HCT116 (cell line): Measurements from ENCODE around the gene COL20A1. TPM values are rescaled to one million over a fixed set of nuclear protein-coding genes. Genes with fewer than 3 reads are reported as not detected.

Experiments
- ATAC-seq: fragments of 200-7000 bp; cut with Tn5 transposase; 2 replicates; pipeline ENCODE4 v1.9.1; 2020; ENCODE audit warnings: mild to moderate bottlenecking, moderate library complexity
- BruUV-seq: library from RNA; stranded (reverse); fragments of 400-500 nt; replicated peaks from 2 replicates; lab custom pipeline; 2021; lab: Mats Ljungman, UMichigan
- CTCF ChIA-PET: fragments of 300-600 bp; sonication (Branson Sonifier 250); formaldehyde crosslinking; loops from one replicate; lab custom pipeline; 2021; ENCODE audit warnings: antibody characterized with exemption; lab: Charles Lee
- POLR2A ChIA-PET: fragments of 300-600, 350-600 bp; sonication (Branson Sonifier 250); formaldehyde crosslinking; loops from one replicate; lab custom pipeline; 2021; ENCODE audit warnings: antibody characterized with exemption; lab: Charles Lee
- RAD21 ChIA-PET, 2 experiments: fragments of 300-600 bp; sonication (Branson Sonifier 250); formaldehyde crosslinking; loops; one replicate each; lab custom pipeline; 2023; ENCODE audit warnings: low total read pairs in 2 of 2; ENCODE audit not compliant: uncharacterized antibody in 2 of 2, unreplicated experiment in 2 of 2, low non-redundant PET in 1 of 2; lab: Charles Lee
- DNase-seq: peaks from one replicate; pipeline ENCODE4 v3.0.0-alpha.2; 2010; ENCODE audit warnings: low read depth, low spot score
- H2AFZ ChIP-seq: fragments of 200-600 bp; shearing (Covaris generic), sonication (generic); 2 replicates; pipeline ENCODE4 v1.6.1; 2017; ENCODE audit warnings: low read depth, mixed run types, mixed read lengths, antibody characterized with exemption, low read length; ENCODE audit not compliant: poor library complexity, severe bottlenecking
- H3K27ac ChIP-seq: 2 replicates; pipeline ENCODE4 v1.5.1; 2012; ENCODE audit warnings: low read depth, low read length
- H3K27me3 ChIP-seq: fragments of 200-600 bp; sonication (generic); 2 replicates; pipeline ENCODE4 v1.6.1; 2016; ENCODE audit warnings: mixed run types, low read length, mixed read lengths; ENCODE audit not compliant: insufficient read depth
- H3K36me3 ChIP-seq, 2 experiments: fragments of 200-500 bp in 1 of 2; fragments of 200-600 bp in 1 of 2; sonication (Bioruptor generic) in 1 of 2; sonication (generic) in 1 of 2; 2 replicates each; pipeline versions ENCODE4 v1.5.1 to v1.6.1; 2014 to 2016; ENCODE audit warnings: low read length in 2 of 2, inconsistent platforms in 1 of 2, mixed read lengths in 1 of 2, mixed run types in 1 of 2; ENCODE audit not compliant: insufficient read depth in 2 of 2, control insufficient read depth in 1 of 2
- H3K4me1 ChIP-seq, 2 experiments: fragments of 200-600 bp in 1 of 2; sonication (generic) in 1 of 2; 2 replicates each; pipeline versions ENCODE4 v1.5.1 to v1.6.1; 2012 to 2017; ENCODE audit warnings: low read length in 2 of 2, inconsistent platforms in 1 of 2, mild to moderate bottlenecking in 1 of 2, mixed read lengths in 1 of 2, mixed run types in 1 of 2, moderate library complexity in 1 of 2; ENCODE audit not compliant: insufficient read depth in 2 of 2, control insufficient read depth in 1 of 2
- H3K4me2 ChIP-seq: fragments of 200-600 bp; sonication (generic); 2 replicates; pipeline ENCODE4 v1.6.1; 2017; ENCODE audit warnings: mixed run types, low read length, mixed read lengths
- H3K4me3 ChIP-seq, 2 experiments: fragments of 200-600 bp in 1 of 2; sonication (generic) in 1 of 2; replicated peaks in 1 of 2; 2 replicates each; pipeline ENCODE4 v1.5.1; 2011 to 2016; ENCODE audit warnings: low read length in 2 of 2, control low read depth in 1 of 2, low read depth in 1 of 2, mild to moderate bottlenecking in 1 of 2, mixed read lengths in 1 of 2, mixed run types in 1 of 2
- H3K79me2 ChIP-seq: fragments of 200-600 bp; sonication (generic); 2 replicates; pipeline ENCODE4 v1.6.1; 2017; ENCODE audit warnings: mild to moderate bottlenecking, mixed run types, low read length, moderate library complexity, mixed read lengths; ENCODE audit not compliant: insufficient read depth
- H3K9ac ChIP-seq: fragments of 200-600 bp; sonication (generic); 2 replicates; pipeline ENCODE4 v1.6.1; 2016; ENCODE audit warnings: low read length, mixed read lengths
- H3K9me2 ChIP-seq: fragments of 200-600 bp; sonication (generic), shearing (Covaris generic); 2 replicates; pipeline ENCODE4 v1.6.1; 2017; ENCODE audit warnings: mixed run types, mild to moderate bottlenecking, moderate library complexity; ENCODE audit not compliant: insufficient read depth
- H3K9me3 ChIP-seq, 2 experiments: fragments of 200-500 bp in 1 of 2; fragments of 200-600 bp in 1 of 2; sonication (Bioruptor generic) in 1 of 2; sonication (generic) in 1 of 2; 2 replicates each; pipeline ENCODE4 v1.6.1; 2014 to 2017; ENCODE audit warnings: low read length in 2 of 2, mixed read lengths in 2 of 2, inconsistent platforms in 1 of 2, low read depth in 1 of 2, mild to moderate bottlenecking in 1 of 2, mixed run types in 1 of 2, moderate library complexity in 1 of 2; ENCODE audit not compliant: control insufficient read depth in 1 of 2, insufficient read depth in 1 of 2
- H4K20me1 ChIP-seq: fragments of 200-600 bp; sonication (generic), shearing (Covaris generic); 2 replicates; pipeline ENCODE4 v1.6.1; 2017; ENCODE audit warnings: mixed run types, mild to moderate bottlenecking, moderate library complexity; ENCODE audit not compliant: insufficient read depth
- CBX3 ChIP-seq: IDR thresholded peaks from 2 replicates; pipeline ENCODE4 v1.6.1; 2012; ENCODE audit warnings: low read depth
- CEBPB ChIP-seq: IDR thresholded peaks from 2 replicates; pipeline ENCODE4 v1.6.1; 2012; ENCODE audit warnings: low read depth
- EZH2 ChIP-seq: fragments of 200-600 bp; sonication (generic); IDR thresholded peaks from 2 replicates; pipeline ENCODE4 v1.6.1; 2017; ENCODE audit warnings: antibody characterized with exemption, mixed run types
- FOSL1 ChIP-seq: IDR thresholded peaks from 2 replicates; pipeline ENCODE4 v1.6.1; 2012; ENCODE audit warnings: low read depth
- SIN3A ChIP-seq: IDR thresholded peaks from 2 replicates; pipeline ENCODE4 v1.6.1; 2012; ENCODE audit warnings: low read depth
- SRF ChIP-seq: IDR thresholded peaks from 2 replicates; pipeline ENCODE4 v1.6.1; 2012; ENCODE audit warnings: low read depth
- TCF7L2 ChIP-seq: IDR thresholded peaks from 2 replicates; pipeline ENCODE4 v1.7.0; 2011; ENCODE audit warnings: borderline replicate concordance, inconsistent platforms; ENCODE audit not compliant: insufficient read depth, insufficient read length; ENCODE audit errors: extremely low read depth
- intact Hi-C: fragments of 100-400 bp; cut with micrococcal nuclease; formaldehyde crosslinking; loops from 2 replicates; pipeline ENCODE4 v1.10.0; 2022
- total RNA-seq: library from RNA; stranded (reverse); gene quantifications from one replicate; pipeline ENCODE4 v1.2.1, GENCODE V29; 2021; ENCODE audit not compliant: unreplicated experiment
- TF ChIP-seq, protein P1 (sequence below): IDR thresholded peaks from 2 replicates; pipeline ENCODE4 v1.6.1; 2011; ENCODE audit warnings: mild to moderate bottlenecking, low read length, moderate library complexity; ENCODE audit not compliant: insufficient replicate concordance; ENCODE audit errors: extremely low read depth
- TF ChIP-seq, protein P2 (sequence below): IDR thresholded peaks from 2 replicates; pipeline ENCODE4 v1.6.1; 2012
- TF ChIP-seq, protein P3 (sequence below), 3 experiments: fragments of 200-600 bp in 1 of 3; sonication (generic) in 1 of 3; IDR thresholded peaks in 2 of 3; conservative IDR thresholded peaks in 1 of 3; 2 replicates each; pipeline ENCODE4 v1.5.1; 2012 to 2017; ENCODE audit warnings: low read depth in 2 of 3, low read length in 2 of 3, antibody characterized with exemption in 1 of 3, borderline replicate concordance in 1 of 3, control low read depth in 1 of 3, mild to moderate bottlenecking in 1 of 3, mixed read lengths in 1 of 3, mixed run types in 1 of 3, moderate library complexity in 1 of 3; ENCODE audit not compliant: insufficient read depth in 1 of 3

The COL20A1 gene
- total RNA-seq, 1 experiment from 2014 or later, result 0.34 TPM

DNA sequence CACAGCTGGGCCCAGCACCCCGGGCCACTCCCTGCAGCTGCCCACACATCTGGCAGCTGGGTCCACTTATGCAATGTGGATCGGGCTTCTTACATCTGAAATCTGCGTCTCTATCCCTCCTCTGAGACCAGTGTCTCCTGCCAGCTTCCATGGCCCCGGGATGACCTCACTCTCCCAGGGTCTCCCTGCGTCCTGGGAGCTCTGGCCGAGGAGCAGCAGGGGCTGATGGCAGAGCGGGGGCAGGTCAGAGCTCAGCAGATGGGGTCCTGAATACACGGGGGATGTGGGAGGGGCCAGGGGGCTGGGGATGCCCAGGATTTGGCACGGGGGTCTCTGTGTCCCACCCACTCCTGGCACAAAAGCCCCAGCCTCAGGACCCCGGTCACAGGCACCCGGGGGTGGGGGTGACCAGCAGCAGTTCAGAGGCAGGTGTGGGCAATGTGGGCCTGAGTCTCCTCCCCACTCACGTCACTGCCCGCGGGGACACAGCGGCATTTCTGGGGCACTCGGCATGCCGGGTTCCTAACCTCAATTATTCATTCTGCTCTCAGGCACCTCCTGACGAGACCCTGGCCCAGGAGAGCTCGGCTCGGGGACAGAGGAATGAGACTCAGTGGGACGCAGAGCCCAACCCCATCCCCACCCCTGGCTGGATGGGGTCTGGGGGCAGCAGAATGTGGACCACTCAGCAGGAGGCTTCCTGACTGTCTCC lies 51.8 kb downstream of the COL20A1 start:
- no peaks in the 10 kb centered on the region for H3K4me1 ChIP-seq
- no peaks in the 10 kb centered on the region for H4K20me1 ChIP-seq
- H3K27ac ChIP-seq, result no peak overlapping the region
- ChIA-PET RAD21 (no interaction called here), POLR2A (no interaction called here), CTCF (no interaction called here)
- BruUV-seq, result no TSS peak
- TF ChIP-seq, protein P1, sequence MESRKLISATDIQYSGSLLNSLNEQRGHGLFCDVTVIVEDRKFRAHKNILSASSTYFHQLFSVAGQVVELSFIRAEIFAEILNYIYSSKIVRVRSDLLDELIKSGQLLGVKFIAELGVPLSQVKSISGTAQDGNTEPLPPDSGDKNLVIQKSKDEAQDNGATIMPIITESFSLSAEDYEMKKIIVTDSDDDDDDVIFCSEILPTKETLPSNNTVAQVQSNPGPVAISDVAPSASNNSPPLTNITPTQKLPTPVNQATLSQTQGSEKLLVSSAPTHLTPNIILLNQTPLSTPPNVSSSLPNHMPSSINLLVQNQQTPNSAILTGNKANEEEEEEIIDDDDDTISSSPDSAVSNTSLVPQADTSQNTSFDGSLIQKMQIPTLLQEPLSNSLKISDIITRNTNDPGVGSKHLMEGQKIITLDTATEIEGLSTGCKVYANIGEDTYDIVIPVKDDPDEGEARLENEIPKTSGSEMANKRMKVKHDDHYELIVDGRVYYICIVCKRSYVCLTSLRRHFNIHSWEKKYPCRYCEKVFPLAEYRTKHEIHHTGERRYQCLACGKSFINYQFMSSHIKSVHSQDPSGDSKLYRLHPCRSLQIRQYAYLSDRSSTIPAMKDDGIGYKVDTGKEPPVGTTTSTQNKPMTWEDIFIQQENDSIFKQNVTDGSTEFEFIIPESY, result no peak
- TF ChIP-seq SIN3A (no peak), CEBPB (no peak)
- no peak overlapping the region for H2AFZ ChIP-seq
- no peak overlapping the region for H3K4me2 ChIP-seq
- no peak overlapping the region for H3K9ac ChIP-seq
- no peak for ATAC-seq
- H3K36me3 ChIP-seq, result no peaks in the 10 kb centered on the region
- no peaks in the 10 kb centered on the region for H3K79me2 ChIP-seq
- no peaks in the 10 kb centered on the region for H3K9me3 ChIP-seq
- no peak overlapping the region for H3K4me3 ChIP-seq
- H3K9me2 ChIP-seq, result no peaks in the 10 kb centered on the region
- DNase-seq, result no peak
- peaks cover 8% of the 10 kb centered on the region; the same call in 1 of the 2 replicates for H3K27me3 ChIP-seq
- intact Hi-C loops, result no loop called here

DNA sequence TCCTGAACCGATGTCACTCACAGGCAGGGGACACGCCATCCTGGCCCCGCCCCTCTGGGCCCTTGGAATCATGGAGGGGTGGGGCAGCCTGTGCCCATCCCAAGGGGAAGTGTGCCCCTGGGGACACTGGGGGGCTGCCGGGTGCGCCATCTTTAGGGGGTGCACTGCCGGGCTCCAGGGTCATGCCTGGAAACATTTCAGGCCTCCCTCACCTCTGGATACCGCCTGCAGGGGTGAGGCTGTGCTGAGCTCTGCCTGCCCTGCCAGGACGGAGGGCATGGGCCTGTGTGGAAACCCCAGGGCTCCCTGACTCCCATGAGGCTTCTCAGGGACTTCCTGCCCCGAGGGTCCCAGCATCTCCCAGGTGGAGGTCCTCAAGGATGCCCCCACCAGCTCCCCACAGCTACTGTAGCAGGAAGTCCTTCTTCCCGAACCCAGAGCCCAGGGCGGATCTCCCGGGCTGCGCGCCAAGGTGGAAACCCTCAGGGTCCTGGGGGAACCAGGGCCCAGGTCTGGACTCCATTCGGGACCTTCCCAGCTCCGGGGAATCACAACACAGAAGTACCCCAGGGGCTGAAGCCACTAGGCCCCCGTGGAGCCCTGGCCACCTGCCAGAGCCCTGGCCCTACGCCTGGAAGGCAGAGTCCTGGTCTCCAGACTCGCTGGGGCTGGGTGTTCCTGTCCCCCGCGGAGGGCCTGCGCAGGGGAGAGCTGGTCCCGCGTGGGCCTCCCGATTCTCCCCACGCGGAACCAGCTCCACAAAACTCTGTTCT lies 52.5 kb downstream of the COL20A1 start:
- no peaks in the 10 kb centered on the region for H3K9me2 ChIP-seq
- ATAC-seq (no peak), DNase-seq (no peak)
- no peak overlapping the region for H2AFZ ChIP-seq
- H3K4me3 ChIP-seq, result no peak overlapping the region
- no peak overlapping the region for H3K4me2 ChIP-seq
- CTCF ChIA-PET, result no interaction called here
- no peaks in the 10 kb centered on the region for H3K79me2 ChIP-seq
- no TSS peak for BruUV-seq
- no peaks in the 10 kb centered on the region for H3K4me1 ChIP-seq
- RAD21 ChIA-PET, result no interaction called here
- H3K27me3 ChIP-seq, result peaks cover 8% of the 10 kb centered on the region; the same call in 1 of the 2 replicates
- no peaks in the 10 kb centered on the region for H3K9me3 ChIP-seq
- intact Hi-C loops, result no loop called here
- H3K36me3 ChIP-seq, result no peaks in the 10 kb centered on the region
- H4K20me1 ChIP-seq, result no peaks in the 10 kb centered on the region
- no peak overlapping the region for H3K27ac ChIP-seq
- H3K9ac ChIP-seq, result no peak overlapping the region
- POLR2A ChIA-PET, result no interaction called here
- TF ChIP-seq, protein P2, sequence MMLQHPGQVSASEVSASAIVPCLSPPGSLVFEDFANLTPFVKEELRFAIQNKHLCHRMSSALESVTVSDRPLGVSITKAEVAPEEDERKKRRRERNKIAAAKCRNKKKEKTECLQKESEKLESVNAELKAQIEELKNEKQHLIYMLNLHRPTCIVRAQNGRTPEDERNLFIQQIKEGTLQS, result no peak
- no peak for TF ChIP-seq TCF7L2
- TF ChIP-seq, protein P3, sequence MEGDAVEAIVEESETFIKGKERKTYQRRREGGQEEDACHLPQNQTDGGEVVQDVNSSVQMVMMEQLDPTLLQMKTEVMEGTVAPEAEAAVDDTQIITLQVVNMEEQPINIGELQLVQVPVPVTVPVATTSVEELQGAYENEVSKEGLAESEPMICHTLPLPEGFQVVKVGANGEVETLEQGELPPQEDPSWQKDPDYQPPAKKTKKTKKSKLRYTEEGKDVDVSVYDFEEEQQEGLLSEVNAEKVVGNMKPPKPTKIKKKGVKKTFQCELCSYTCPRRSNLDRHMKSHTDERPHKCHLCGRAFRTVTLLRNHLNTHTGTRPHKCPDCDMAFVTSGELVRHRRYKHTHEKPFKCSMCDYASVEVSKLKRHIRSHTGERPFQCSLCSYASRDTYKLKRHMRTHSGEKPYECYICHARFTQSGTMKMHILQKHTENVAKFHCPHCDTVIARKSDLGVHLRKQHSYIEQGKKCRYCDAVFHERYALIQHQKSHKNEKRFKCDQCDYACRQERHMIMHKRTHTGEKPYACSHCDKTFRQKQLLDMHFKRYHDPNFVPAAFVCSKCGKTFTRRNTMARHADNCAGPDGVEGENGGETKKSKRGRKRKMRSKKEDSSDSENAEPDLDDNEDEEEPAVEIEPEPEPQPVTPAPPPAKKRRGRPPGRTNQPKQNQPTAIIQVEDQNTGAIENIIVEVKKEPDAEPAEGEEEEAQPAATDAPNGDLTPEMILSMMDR (IDR thresholded peaks at IDR 0.05 in 2 of 3, conservative IDR thresholded peaks at IDR 0.05 in 1 of 3; ENCODE audit: borderline replicate concordance in 1 of 3, insufficient read depth in 1 of 3, low read depth in 2 of 3, low read length in 2 of 3), result no peak
- TF ChIP-seq SRF, result no peak
- no peak for TF ChIP-seq CBX3
- TF ChIP-seq FOSL1, result no peak
- TF ChIP-seq EZH2, result no peak
